Aortic smooth muscle cell (primary cell): ENCODE data around the gene ERMAP. TPM values are rescaled to one million over a fixed set of nuclear protein-coding genes. Genes with fewer than 3 reads are reported as not detected.

ENCODE experiments used
- total RNA-seq: library from RNA; depleted of rRNA; stranded (reverse); fragments of >200 nt; gene quantifications from 2 replicates; pipeline ENCODE4 v1.2.3, GENCODE V29; 2014

Gene ERMAP, protein sequence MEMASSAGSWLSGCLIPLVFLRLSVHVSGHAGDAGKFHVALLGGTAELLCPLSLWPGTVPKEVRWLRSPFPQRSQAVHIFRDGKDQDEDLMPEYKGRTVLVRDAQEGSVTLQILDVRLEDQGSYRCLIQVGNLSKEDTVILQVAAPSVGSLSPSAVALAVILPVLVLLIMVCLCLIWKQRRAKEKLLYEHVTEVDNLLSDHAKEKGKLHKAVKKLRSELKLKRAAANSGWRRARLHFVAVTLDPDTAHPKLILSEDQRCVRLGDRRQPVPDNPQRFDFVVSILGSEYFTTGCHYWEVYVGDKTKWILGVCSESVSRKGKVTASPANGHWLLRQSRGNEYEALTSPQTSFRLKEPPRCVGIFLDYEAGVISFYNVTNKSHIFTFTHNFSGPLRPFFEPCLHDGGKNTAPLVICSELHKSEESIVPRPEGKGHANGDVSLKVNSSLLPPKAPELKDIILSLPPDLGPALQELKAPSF
- total RNA-seq: 11.4 and 18.2 TPM in 2 replicates

DNA sequence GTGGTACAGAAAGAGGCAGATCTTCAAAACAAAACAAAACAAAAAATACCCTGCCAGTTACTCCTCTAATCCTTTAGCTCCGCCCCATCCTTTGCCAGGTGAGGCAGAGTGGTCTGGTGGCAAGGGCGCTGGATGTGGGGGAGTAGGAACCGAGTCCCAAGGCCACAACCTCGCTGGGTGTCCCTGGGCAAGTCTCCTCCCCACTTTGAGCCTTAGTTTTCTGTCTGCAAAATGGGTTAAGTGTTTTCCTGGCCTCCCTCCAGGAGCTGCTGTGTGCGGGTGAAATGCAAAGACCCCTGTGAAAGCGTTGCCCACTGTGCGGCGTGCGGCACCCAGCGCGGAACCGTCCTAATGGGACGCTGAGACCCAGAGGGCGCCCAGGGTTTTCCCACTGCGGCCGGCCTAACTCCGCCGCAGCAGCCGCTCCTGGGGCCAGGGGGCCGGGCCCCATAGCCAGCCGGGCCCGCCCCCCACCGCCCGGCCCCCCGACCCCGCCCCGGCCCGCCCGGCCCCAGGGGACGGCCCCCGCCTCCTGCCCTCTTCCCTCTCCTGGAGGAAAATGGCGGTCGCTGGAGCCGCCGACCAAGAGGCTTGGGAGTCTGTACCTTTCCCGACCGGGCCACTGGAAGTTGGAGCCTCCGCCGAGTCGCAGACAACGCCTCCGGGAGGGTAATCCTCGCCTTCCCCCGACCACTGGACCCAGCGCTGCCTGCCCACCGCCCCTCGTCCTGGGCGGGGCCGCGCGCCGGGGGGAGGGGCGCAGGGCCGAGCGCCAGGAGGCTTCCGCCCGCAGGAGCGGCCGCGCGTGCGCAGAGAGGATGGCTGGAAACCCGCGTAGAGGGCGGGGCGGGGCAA is at the start of gene ERMAP, which contains the start of gene SVBP:
ERMAP (plus strand) TSS at position 538 of the 855 bp plus-strand sequence. CDS start 13,327 bp downstream, outside the sequence.
SVBP (minus strand) TSS at position 813 of the 855 bp plus-strand sequence. CDS start 853 bp downstream, outside the sequence.

DNA sequence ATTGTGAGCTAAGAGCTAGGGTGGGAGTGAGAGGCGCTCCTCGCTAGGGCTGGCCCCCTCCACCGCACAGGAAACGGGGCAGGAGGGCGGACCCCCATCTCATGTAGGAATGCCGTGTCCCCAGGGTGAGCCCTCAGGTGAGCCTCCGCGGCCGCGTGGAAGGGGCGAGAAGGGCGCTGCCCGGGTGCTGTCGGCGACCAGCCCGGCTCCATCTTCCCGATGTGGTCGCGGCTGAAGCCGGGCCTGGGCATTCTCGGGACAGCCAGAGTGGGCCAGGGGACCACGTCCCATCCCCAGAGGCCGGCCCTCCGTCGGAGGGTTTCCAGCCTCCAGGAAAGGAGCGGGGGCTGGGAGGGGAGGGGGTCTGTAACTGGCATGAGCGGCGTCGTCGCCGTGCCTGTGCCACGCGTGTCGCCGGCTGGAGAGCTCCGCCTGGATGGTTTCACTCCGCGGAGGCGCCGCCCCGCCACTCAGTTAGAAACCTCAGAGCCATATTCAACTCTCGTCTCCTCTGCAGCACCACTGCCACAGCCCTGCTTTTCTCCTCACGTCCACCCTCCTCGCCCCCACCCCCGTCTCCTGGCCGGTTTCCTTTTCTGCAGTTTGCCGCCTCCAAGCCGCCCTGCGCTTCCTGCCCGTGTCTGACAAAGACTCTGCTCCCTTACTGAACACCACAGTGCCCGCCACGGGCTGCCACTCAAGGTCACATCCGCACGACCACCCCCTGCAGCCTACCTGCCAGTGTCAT is 31.8 kb upstream of the ERMAP start, which contains the start of gene TMEM269:
TMEM269 (plus strand) TSS at position 46 of the 748 bp plus-strand sequence. CDS start 4,903 bp downstream, outside the sequence.

DNA sequence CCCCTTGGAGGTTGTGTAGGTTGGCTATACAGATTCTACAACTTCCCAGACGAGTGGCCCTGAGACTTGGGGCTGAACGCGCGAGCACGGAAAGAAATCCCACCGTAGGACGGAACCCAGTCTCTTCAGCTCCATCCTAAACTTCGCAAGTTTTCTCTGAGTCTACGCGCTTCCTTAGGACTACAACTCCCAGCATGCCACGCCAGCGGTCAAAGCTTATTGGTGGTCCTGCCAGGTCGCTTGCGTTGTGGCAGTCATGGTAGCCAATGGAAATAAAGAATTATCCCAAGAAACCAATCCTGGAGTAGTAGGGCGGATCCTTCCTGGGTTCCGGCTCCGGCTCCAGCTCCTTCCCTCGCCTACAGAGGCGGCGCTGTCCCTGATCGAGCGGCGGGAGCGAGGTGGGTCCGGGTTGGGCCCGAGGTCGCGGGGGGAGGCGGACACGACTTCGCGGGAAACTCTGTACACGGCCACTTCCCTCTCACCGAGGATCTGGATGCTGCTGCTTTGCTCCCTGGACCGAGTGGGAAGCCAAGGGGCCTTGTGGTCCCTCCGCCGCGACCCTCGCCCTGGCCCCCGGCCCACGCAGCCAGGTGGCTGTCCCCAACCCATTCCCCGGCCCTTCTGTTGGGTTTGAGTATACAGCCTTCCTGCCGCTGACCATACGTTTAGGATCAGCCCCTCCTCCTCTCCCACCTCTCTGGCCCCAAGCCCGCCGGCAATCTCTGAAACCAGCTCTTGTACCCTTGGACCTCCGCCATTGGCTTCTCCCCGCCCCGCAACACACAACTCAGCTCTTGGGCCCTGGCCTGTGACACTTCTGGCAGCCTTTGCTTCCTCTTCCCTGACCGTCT is 29.6 kb downstream of the ERMAP start, which contains the start of gene ZNF691:
ZNF691 (plus strand) TSS at position 357 of the 854 bp plus-strand sequence. CDS start 3,046 bp downstream, outside the sequence.

Other genes with a start within 250 kb of the ERMAP start
- 25.3 and 32.5 TPM in 2 replicates for gene PPIH, start 158.7 kb upstream of the ERMAP start, total RNA-seq
- 1,126 and 1,142 TPM in 2 replicates for gene YBX1, start 134.7 kb upstream of the ERMAP start, total RNA-seq
- gene CLDN19, start 76.9 kb upstream of the ERMAP start, total RNA-seq: not detected in 2 replicates
- 106 and 110 TPM in 2 replicates for gene P3H1, start 50.1 kb upstream of the ERMAP start, total RNA-seq
- 3.3 and 3.8 TPM in 2 replicates for gene C1orf50, start 49.9 kb upstream of the ERMAP start, total RNA-seq
- gene TMEM269, start 32.1 kb upstream of the ERMAP start, total RNA-seq: 0.12 TPM in 1 of 2 replicates, not detected in the other
- gene SVBP, start 275 bp downstream of the ERMAP start, total RNA-seq: 14.0 and 17.0 TPM in 2 replicates
- 7.0 and 7.3 TPM in 2 replicates for gene ZNF691, start 29.5 kb downstream of the ERMAP start, total RNA-seq
- 15.3 and 22.5 TPM in 2 replicates for gene SLC2A1, start 141.7 kb downstream of the ERMAP start, total RNA-seq